H1 (cell line): ENCODE data around the gene OR5AC2. TPM values are rescaled to one million over a fixed set of nuclear protein-coding genes. Genes with fewer than 3 reads are reported as not detected.

Experiments
- CTCF ChIA-PET: fragments of 300-600 bp; sonication (Branson Sonifier 250); formaldehyde crosslinking; loops from one replicate; lab custom pipeline; 2021; ENCODE audit not compliant: partially characterized antibody; lab: Charles Lee
- POLR2A ChIA-PET: fragments of 300-600 bp; sonication (Branson Sonifier 250); formaldehyde crosslinking; loops from one replicate; lab custom pipeline; 2021; ENCODE audit warnings: inconsistent platforms; ENCODE audit not compliant: partially characterized antibody; lab: Charles Lee
- DNase-seq, 2 experiments: peaks; one replicate each; pipeline versions ENCODE4 v3.0.0 to v3.0.0-alpha.2; 2010 to 2022; ENCODE audit warnings: low spot score in 2 of 2, low read depth in 1 of 2, mixed read lengths in 1 of 2
- FAIRE-seq: peaks from 2 replicates; lab custom pipeline; 2011; peaks lifted over from hg19 to GRCh38; lab: Jason Lieb, UNC
- H2AFZ ChIP-seq: 2 replicates; pipeline ENCODE4 v1.8.1; 2012; ENCODE audit warnings: low read length, inconsistent platforms
- H2AK5ac ChIP-seq: 2 replicates; pipeline ENCODE4 v1.6.1; 2013; ENCODE audit warnings: low read depth, low read length
- H2BK120ac ChIP-seq: replicated peaks from 2 replicates; pipeline ENCODE3; 2013; ENCODE audit warnings: low read depth, low read length, inconsistent platforms
- H2BK12ac ChIP-seq: 2 replicates; pipeline ENCODE4 v1.6.1; 2013; ENCODE audit warnings: low read depth, low read length
- H2BK15ac ChIP-seq: 2 replicates; pipeline ENCODE4 v1.6.1; 2013; ENCODE audit warnings: low read length
- H2BK20ac ChIP-seq: 2 replicates; pipeline ENCODE4 v1.6.1; 2013; ENCODE audit warnings: low read length
- H2BK5ac ChIP-seq: 2 replicates; pipeline ENCODE4 v1.6.1; 2013; ENCODE audit warnings: low read depth, low read length
- H3K14ac ChIP-seq: 2 replicates; pipeline ENCODE4 v1.6.1; 2013; ENCODE audit warnings: inconsistent platforms; ENCODE audit not compliant: insufficient read length
- H3K18ac ChIP-seq: 2 replicates; pipeline ENCODE4 v1.6.1; 2013; ENCODE audit warnings: low read length; ENCODE audit errors: extremely low read depth
- H3K23ac ChIP-seq: 2 replicates; pipeline ENCODE4 v1.6.1; 2013; ENCODE audit warnings: inconsistent platforms; ENCODE audit not compliant: insufficient read length
- H3K23me2 ChIP-seq: 2 replicates; pipeline ENCODE4 v1.6.1; 2013; ENCODE audit warnings: low read depth, low read length
- H3K27ac ChIP-seq: 2 replicates; pipeline ENCODE4 v1.6.1; 2011; ENCODE audit warnings: low read depth, low read length, inconsistent platforms
- H3K27me3 ChIP-seq, 4 experiments: replicated peaks in 1 of 4; 1 replicate in 1 of 4; 2 replicates in 3 of 4; pipeline versions ENCODE4 v1.6.1 to v1.8.1; 2011 to 2013; ENCODE audit warnings: low read length in 3 of 4, mild to moderate bottlenecking in 3 of 4, inconsistent platforms in 2 of 4, mixed read lengths in 2 of 4, moderate library complexity in 1 of 4; ENCODE audit not compliant: control insufficient read depth in 3 of 4, insufficient read depth in 3 of 4; ENCODE audit errors: extremely low read depth in 1 of 4
- H3K36me3 ChIP-seq, 4 experiments: 2 replicates each; pipeline versions ENCODE4 v1.6.1 to v1.8.1; 2011 to 2013; ENCODE audit warnings: mild to moderate bottlenecking in 4 of 4, low read length in 3 of 4, moderate library complexity in 2 of 4, control low read depth in 1 of 4, inconsistent platforms in 1 of 4; ENCODE audit not compliant: insufficient read depth in 4 of 4, control insufficient read depth in 2 of 4
- H3K4ac ChIP-seq: replicated peaks from 2 replicates; pipeline ENCODE3; 2013; ENCODE audit warnings: low read length, low read depth, mixed read lengths, inconsistent platforms; ENCODE audit not compliant: insufficient read length
- H3K4me1 ChIP-seq, 4 experiments: replicated peaks in 1 of 4; 1 replicate in 1 of 4; 2 replicates in 3 of 4; pipeline versions ENCODE4 v1.6.1 to v1.8.1; 2011 to 2013; ENCODE audit warnings: low read length in 3 of 4, inconsistent platforms in 2 of 4, mixed read lengths in 1 of 4; ENCODE audit not compliant: insufficient read depth in 4 of 4, control insufficient read depth in 3 of 4
- H3K4me2 ChIP-seq, 2 experiments: 2 replicates each; pipeline versions ENCODE4 v1.6.1 to v1.8.1; 2011 to 2013; ENCODE audit warnings: low read depth in 2 of 2, low read length in 2 of 2, control low read depth in 1 of 2, inconsistent platforms in 1 of 2, mild to moderate bottlenecking in 1 of 2; ENCODE audit not compliant: insufficient read depth in 1 of 2
- H3K4me3 ChIP-seq, 4 experiments: fragments of 200-600, 300-600 bp in 1 of 4; sonication (generic), shearing (Covaris generic), sonication (Bioruptor Twin) in 1 of 4; 2 replicates each; pipeline versions ENCODE4 v1.5.1 to v1.8.1; 2011 to 2016; ENCODE audit warnings: low read length in 4 of 4, low read depth in 3 of 4, control low read depth in 2 of 4, inconsistent platforms in 2 of 4, mild to moderate bottlenecking in 2 of 4, mixed read lengths in 1 of 4, moderate library complexity in 1 of 4; ENCODE audit not compliant: insufficient read depth in 2 of 4; ENCODE audit errors: extremely low read depth in 1 of 4
- H3K56ac ChIP-seq: replicated peaks from 2 replicates; pipeline ENCODE3; 2013; ENCODE audit warnings: low read depth, mild to moderate bottlenecking, mixed read lengths, low read length, inconsistent platforms; ENCODE audit not compliant: insufficient read length
- H3K79me1 ChIP-seq: 2 replicates; pipeline ENCODE4 v1.6.1; 2013; ENCODE audit warnings: low read depth, low read length, control low read depth
- H3K79me2 ChIP-seq, 2 experiments: 2 replicates each; pipeline versions ENCODE4 v1.6.1 to v1.8.1; 2012 to 2013; ENCODE audit warnings: low read length in 2 of 2, mild to moderate bottlenecking in 2 of 2, inconsistent platforms in 1 of 2; ENCODE audit not compliant: insufficient read depth in 2 of 2, control insufficient read depth in 1 of 2
- H3K9ac ChIP-seq, 4 experiments: replicated peaks in 1 of 4; 1 replicate in 1 of 4; 2 replicates in 3 of 4; pipeline versions ENCODE4 v1.6.1 to v1.8.1; 2011 to 2013; ENCODE audit warnings: low read depth in 3 of 4, low read length in 3 of 4, control low read depth in 2 of 4, mild to moderate bottlenecking in 2 of 4, moderate library complexity in 2 of 4, inconsistent platforms in 1 of 4; ENCODE audit errors: extremely low read depth in 1 of 4
- H3K9me3 ChIP-seq, 2 experiments: 2 replicates each; pipeline versions ENCODE4 v1.6.1 to v1.8.1; 2012 to 2013; ENCODE audit warnings: mild to moderate bottlenecking in 2 of 2, moderate library complexity in 2 of 2, control low read depth in 1 of 2, inconsistent platforms in 1 of 2, low read depth in 1 of 2, low read length in 1 of 2, mixed read lengths in 1 of 2; ENCODE audit not compliant: insufficient read depth in 2 of 2
- H4K20me1 ChIP-seq, 2 experiments: replicated peaks in 1 of 2; 2 replicates each; pipeline versions ENCODE3 to v1.8.1; 2011 to 2013; ENCODE audit warnings: inconsistent platforms in 2 of 2, low read length in 2 of 2, mild to moderate bottlenecking in 1 of 2; ENCODE audit not compliant: insufficient read depth in 2 of 2, control insufficient read depth in 1 of 2
- H4K5ac ChIP-seq: 2 replicates; pipeline ENCODE4 v1.6.1; 2013; ENCODE audit warnings: low read length, low read depth, mixed read lengths, inconsistent platforms; ENCODE audit not compliant: insufficient read length
- H4K8ac ChIP-seq: 2 replicates; pipeline ENCODE4 v1.8.0; 2013; ENCODE audit warnings: mild to moderate bottlenecking, moderate library complexity, low read length, inconsistent platforms; ENCODE audit not compliant: insufficient read depth; ENCODE audit errors: extremely low read depth
- H4K91ac ChIP-seq: replicated peaks from 2 replicates; pipeline ENCODE3; 2013; ENCODE audit warnings: low read length, mixed read lengths, inconsistent platforms; ENCODE audit not compliant: insufficient read length
- ASH2L ChIP-seq: fragments of 200-600, 300-600 bp; sonication (generic); IDR thresholded peaks from one replicate; pipeline ENCODE4 v1.7.1; 2017; ENCODE audit warnings: low read length
- ATF2 ChIP-seq: IDR thresholded peaks from 2 replicates; pipeline ENCODE4 v1.6.1; 2012; ENCODE audit warnings: low read length, inconsistent platforms
- EP300 ChIP-seq, 2 experiments: IDR thresholded peaks; 1 replicate in 1 of 2; 2 replicates in 1 of 2; pipeline ENCODE4 v1.6.1; 2011 to 2012; ENCODE audit warnings: low read depth in 2 of 2, low read length in 2 of 2, mild to moderate bottlenecking in 2 of 2, borderline replicate concordance in 1 of 2, inconsistent platforms in 1 of 2, moderate library complexity in 1 of 2
- EZH2 ChIP-seq: fragments of 200-600 bp; sonication (generic); IDR thresholded peaks from 2 replicates; pipeline ENCODE4 v1.7.1; 2012; ENCODE audit warnings: low read depth, mild to moderate bottlenecking, moderate library complexity, low read length, inconsistent platforms; ENCODE audit not compliant: severe bottlenecking
- GTF2F1 ChIP-seq: IDR thresholded peaks from 2 replicates; pipeline ENCODE4 v1.6.1; 2012; ENCODE audit warnings: low read depth, low read length, improper control_type of control experiment, borderline replicate concordance
- KDM1A ChIP-seq: fragments of 200-600, 300-600 bp; sonication (generic); IDR thresholded peaks from 2 replicates; pipeline ENCODE4 v1.7.1; 2016; ENCODE audit warnings: mild to moderate bottlenecking, low read length, borderline replicate concordance
- PHF8 ChIP-seq: fragments of 200-600 bp; sonication (generic); conservative IDR thresholded peaks from 2 replicates; pipeline ENCODE4 v1.7.1; 2012; ENCODE audit warnings: low read depth, mild to moderate bottlenecking, inconsistent platforms, low read length, moderate library complexity
- SAP30 ChIP-seq: fragments of 300-600 bp; sonication (generic); IDR thresholded peaks from 2 replicates; pipeline ENCODE4 v1.7.1; 2012; ENCODE audit warnings: low read length, moderate library complexity, mild to moderate bottlenecking, inconsistent platforms; ENCODE audit not compliant: insufficient read depth, insufficient replicate concordance
- SRF ChIP-seq: IDR thresholded peaks from 2 replicates; pipeline ENCODE4 v1.6.1; 2011; ENCODE audit warnings: mild to moderate bottlenecking, low read depth, low read length, moderate library complexity
- WGBS, 2 experiments: shearing (Covaris generic) in 1 of 2; methylation state at CpG; one replicate each; pipeline versions ENCODE4 v1.1.6 to v1.1.7; 2013 to 2015; ENCODE audit warnings: low lambda C conversion rate in 2 of 2, mixed read lengths in 2 of 2, inconsistent platforms in 1 of 2, low coverage in 1 of 2, missing lambda C conversion rate in 1 of 2; ENCODE audit not compliant: insufficient replicate concordance in 2 of 2, insufficient coverage in 1 of 2, insufficient read length in 1 of 2; ENCODE audit errors: extremely low coverage in 1 of 2, missing lambda C conversion rate in 1 of 2; 5-methylcytosine and 5-hydroxymethylcytosine counted together
- polyA plus RNA-seq, 7 experiments: library from polyadenylated mRNA; depleted of rRNA in 3 of 7; stranded (reverse) in 5 of 7; unstranded in 2 of 7; fragments of >200 nt in 5 of 7; fragments of 200-250 nt in 2 of 7; gene quantifications; 1 replicate in 5 of 7; 2 replicates in 1 of 7; 4 replicates in 1 of 7; pipeline versions ENCODE4 v1.2.1 to v1.2.3, GENCODE V29; 2011 to 2013; ENCODE audit warnings: missing spikeins in 2 of 7, mixed read lengths in 2 of 7
- total RNA-seq: library from RNA; stranded (reverse); fragmentation: NEBNext Ultra II Directional; extraction: Animal tissue kit (Norgen Biotek cat#: 25700); gene quantifications from 2 replicates; pipeline ENCODE4 v1.2.1, GENCODE V29; 2021
- TF ChIP-seq, protein P1 (sequence below): IDR thresholded peaks from 2 replicates; pipeline ENCODE4 v1.6.1; 2011; ENCODE audit warnings: low read depth, mild to moderate bottlenecking, low read length; ENCODE audit not compliant: insufficient read depth

Gene OR5AC2
- total and polyA plus RNA-seq, 2 of the 8 experiments (the other 6 are each of a cell fraction or from before 2014, with no cell fraction given): not detected

DNA sequence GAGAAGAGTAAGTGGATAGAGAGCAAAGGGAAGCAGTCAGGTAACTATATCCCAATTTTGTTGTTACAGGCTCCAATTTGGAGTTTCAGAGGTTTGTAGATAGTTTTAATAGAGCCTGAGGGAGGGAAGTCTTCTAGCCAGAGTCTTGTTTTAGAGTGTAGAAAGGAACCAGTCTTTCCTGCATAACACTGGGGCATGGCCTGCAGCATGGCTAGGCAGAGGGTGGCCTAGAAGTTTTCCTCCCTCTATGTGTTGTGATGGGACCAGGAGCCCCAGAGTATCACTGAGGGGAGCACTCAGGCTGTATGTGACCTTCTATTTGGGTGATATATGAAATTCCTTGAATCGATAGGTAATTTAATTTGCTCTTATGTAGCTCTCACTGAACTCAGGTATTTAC lies 29.3 kb upstream of the OR5AC2 start:
- H3K14ac ChIP-seq: no peak overlapping the region
- no peak overlapping the region for H2BK12ac ChIP-seq
- H3K23me2 ChIP-seq: no peaks in the 10 kb centered on the region
- no peak overlapping the region for H2AK5ac ChIP-seq
- H4K5ac ChIP-seq: no peak overlapping the region
- no peak overlapping the region for H3K4me3 ChIP-seq
- H3K9me3 ChIP-seq: no peaks in the 10 kb centered on the region
- H3K79me2 ChIP-seq: no peaks in the 10 kb centered on the region
- no peak for DNase-seq
- H2BK20ac ChIP-seq: no peak overlapping the region
- no peak overlapping the region for H3K56ac ChIP-seq
- no peak for FAIRE-seq
- no peaks in the 10 kb centered on the region for H3K4me1 ChIP-seq
- H3K36me3 ChIP-seq: no peaks in the 10 kb centered on the region
- H3K9ac ChIP-seq: no peak overlapping the region
- no peak overlapping the region for H3K23ac ChIP-seq
- H2BK15ac ChIP-seq: no peak overlapping the region
- no peak overlapping the region for H2AFZ ChIP-seq
- H4K20me1 ChIP-seq: no peaks in the 10 kb centered on the region
- H3K27ac ChIP-seq: no peak overlapping the region
- POLR2A ChIA-PET: no interaction called here
- CTCF ChIA-PET: interaction anchor here (1.6 to 4.3 kb wide), 3 partner anchors 10 to 17 kb away, joined by 3 to 24 read pairs (median 14); no protein-coding TSS in a partner anchor
- no peak overlapping the region for H2BK5ac ChIP-seq
- H3K79me1 ChIP-seq: no peaks in the 10 kb centered on the region
- H2BK120ac ChIP-seq: no peak overlapping the region
- 100% methylated on average over 1 of the region's 1 CpG; no CpG with 5 or more reads in 1 of the 2 experiments for WGBS, 2 experiments
- H4K91ac ChIP-seq: no peak overlapping the region
- no peak overlapping the region for H3K18ac ChIP-seq
- no peaks in the 10 kb centered on the region for H3K27me3 ChIP-seq
- no peak overlapping the region for H3K4me2 ChIP-seq
- no peak overlapping the region for H3K4ac ChIP-seq
- no peak overlapping the region for H4K8ac ChIP-seq
- TF ChIP-seq SRF: no peak
- no peak for TF ChIP-seq SAP30
- no peak for TF ChIP-seq ATF2
- TF ChIP-seq PHF8: no peak
- TF ChIP-seq ASH2L: no peak
- TF ChIP-seq EP300 (IDR thresholded peaks at IDR 0.05; ENCODE audit: borderline replicate concordance in 1 of 2, low read depth in 2 of 2, low read length in 2 of 2): no peak
- no peak for TF ChIP-seq KDM1A
- TF ChIP-seq, protein P1, sequence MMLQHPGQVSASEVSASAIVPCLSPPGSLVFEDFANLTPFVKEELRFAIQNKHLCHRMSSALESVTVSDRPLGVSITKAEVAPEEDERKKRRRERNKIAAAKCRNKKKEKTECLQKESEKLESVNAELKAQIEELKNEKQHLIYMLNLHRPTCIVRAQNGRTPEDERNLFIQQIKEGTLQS: no peak
- TF ChIP-seq EZH2: no peak
- no peak for TF ChIP-seq GTF2F1
